HG02678 (cell line): ENCODE results near the gene GUCY2F.

ENCODE experiments used
- ATAC-seq: cut with Tn5 transposase; IDR thresholded peaks from one replicate; pipeline ENCODE4 v1.9.1; 2021; ENCODE audit warnings: mild to moderate bottlenecking, moderate library complexity; ENCODE audit not compliant: unreplicated experiment

The GUCY2F gene

DNA sequence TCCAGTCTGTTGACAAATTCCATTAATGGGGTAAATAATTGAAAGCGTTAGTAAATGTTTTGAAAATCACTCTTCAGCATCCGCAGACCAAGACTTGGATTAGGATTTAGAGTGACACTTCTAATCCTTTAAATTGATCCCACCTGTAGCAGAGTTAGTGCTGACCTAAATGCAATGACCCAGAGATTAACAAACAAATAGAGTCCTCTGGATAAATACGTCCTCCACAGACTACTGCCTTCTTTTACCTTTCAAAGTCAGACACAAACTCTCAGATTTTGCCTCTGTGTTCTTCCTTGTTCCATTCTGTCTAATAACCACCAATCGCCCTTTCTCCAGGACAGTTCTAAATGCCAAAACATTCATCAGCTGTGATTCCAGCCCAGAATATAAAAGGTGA, at the start of gene GUCY2F:
Gene GUCY2F (minus strand): TSS at position 101 of the 400 bp plus-strand sequence. CDS start 6,150 bp downstream, outside the sequence.
- ATAC-seq, result no peak

DNA sequence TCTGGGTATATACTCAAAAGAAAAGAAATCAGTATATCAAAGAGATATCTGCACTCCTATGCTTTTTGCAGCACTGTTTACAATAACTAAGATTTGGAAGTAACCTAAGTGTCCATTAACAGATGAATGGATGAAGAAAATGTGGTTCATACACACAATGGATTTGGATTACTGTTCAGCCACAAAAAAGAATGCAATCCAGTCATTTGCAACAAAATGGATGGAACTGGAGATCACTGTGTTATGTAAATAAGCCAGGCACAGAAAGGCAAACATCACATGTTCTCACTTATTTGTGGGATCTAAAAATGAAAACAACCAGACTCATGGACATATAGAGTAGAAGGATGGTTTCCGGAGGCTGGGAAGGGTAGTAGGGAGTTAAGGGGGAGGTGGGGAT, 37.1 kb upstream of the GUCY2F start:
- no peak for ATAC-seq

DNA sequence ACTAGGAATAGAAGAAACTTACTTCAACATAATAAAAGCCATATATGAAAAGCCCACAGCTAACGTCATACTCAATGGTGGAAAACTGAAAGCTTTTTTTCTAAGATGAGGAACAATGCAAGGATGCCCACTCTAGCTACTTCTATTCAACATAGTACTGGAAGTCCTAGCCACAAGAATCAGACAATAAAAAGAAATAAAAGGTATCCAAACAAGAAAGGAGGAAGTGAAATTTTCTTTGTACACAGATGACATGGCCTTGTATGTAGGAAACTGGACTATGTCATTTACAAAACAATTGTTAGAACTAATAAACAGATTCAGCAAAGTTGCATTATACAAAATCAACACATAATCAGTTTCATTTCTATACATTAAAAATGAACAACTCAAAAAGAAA, 29.2 kb upstream of the GUCY2F start:
- ATAC-seq, result no peak

DNA sequence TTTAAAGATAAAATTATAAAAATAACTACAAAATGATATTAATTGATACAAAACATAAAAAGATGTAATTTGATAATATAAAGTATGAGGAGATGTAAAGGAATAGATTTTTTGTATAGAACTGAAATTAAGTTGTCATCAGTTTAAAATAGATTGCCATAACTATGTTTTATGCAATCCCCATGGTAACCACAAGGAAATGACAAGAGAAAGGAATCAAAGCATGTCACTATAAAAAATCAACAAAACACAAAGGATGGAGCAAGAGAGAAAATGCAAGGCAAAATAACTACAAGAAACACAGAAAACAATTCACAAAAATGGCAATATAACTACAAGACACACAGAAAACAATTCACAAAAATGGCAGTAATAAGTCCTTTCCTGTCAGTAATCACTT, 27.0 kb upstream of the GUCY2F start:
- ATAC-seq, result no peak

DNA sequence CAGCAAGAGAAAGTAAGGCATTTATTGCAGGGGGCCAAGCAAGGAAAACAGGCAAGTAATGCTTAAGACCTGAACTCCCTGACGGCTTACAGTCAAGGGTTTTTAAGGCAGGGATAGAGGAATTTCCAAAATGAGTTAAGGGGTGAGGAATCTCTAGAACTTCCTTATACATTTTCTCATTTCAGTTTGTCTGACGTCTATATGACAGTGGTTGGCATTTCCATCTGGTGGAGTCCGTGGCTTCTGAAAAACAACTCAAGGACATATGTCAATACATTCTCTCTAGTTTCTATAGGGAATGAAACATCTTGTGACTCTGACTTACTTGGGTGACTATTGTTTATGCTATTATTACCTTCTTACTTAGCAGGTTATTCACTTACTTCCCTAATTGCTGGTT, 19.3 kb upstream of the GUCY2F start:
- no peak for ATAC-seq

DNA sequence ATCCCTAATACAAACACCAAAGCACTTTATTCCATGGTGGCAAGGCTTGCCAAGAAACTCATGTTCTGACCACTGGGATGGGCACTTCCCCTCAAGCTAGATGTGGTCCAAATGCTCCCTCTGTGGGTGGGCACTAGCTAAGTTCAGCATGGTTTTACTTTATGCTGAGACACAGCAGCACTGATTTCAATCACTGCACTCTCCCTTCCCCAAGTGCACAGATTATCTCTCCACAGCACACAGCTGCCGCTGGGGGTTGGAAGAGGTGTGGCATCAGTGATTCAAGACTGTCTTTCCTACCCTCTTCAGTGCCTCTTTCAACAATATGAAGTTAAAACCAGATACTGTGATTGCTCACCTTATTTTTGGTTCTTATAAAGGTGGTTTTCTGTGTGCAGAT, 16.5 kb upstream of the GUCY2F start:
- ATAC-seq, result no peak

DNA sequence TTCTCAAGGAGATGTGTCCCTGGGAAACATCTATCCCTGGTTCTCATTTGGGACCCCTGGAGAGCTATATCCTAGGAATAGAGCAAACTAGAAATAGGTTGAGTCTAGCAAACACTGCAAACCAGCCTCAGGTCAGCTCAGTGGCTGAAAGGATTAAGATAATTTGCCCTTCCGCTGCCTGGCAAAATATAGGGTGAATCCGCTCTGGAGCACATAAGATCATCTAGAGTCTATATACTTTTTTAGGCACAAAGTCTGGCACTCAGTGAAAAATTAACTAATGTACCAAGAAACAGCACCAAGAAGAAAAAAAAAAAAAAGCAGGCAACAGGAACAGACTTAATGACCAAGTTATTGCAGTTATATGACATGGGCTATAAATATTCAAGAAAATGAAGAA, 7.3 kb upstream of the GUCY2F start:
- ATAC-seq, result no peak

DNA sequence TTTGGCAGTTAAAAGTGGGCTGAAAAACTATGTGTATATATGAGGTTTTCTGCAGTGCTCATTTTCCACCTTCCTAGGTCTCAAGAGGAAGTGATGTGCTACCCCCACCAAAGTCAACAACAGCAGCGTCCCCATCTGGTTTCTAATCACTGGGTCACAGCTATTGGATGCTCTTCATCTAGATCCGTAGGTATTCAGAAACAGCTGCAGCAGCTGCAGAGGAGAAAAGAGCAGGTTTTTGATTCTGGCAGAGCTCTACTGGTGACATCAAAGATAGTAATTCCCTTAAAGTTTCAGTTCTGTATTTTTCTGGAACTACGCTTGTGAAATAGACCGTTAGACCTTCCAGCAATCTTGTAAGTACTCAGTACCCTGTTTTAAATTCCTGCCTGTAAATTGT, 5.8 kb upstream of the GUCY2F start:
- ATAC-seq, result no peak

DNA sequence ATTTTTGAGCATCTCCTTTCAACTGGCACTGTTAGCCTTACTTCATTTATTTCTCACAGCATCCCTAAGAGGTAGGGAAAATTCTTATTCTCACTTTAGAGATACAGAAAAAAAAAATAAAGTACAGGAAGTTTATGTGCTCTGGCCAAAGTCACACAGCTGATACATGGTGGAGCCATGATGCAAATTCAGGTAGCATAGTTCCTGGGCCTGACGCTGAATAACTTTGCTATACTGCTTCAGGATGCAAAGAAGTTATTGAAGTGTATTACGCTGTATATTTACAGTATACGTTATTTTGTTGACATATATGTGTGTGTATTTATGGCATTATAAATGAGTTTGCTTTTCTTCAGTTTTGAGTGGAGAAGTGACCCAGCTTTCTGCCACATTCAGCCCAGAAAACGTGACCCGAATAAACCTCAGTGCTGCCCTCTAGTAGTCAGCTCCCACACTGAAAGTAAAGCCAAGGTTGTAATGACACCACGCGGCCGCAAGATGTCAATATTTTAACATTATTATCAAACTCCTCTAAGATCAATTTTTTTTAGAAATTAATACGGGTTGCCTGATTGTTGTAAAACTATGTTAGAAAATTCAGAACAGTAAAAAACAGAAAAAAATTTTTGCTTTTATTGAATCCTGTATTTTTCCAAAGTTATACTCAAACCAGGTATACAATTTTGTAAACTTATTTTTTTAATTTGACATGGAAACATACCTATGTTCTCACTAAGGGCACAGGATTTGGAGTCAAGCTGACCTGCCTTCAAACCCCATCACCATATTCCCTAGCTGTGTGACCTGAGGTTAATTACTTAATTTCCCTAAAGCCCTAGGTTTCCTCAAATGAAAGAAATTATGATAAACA, 3.8 kb upstream of the GUCY2F start:
- peak; percentile 67 for ATAC-seq

DNA sequence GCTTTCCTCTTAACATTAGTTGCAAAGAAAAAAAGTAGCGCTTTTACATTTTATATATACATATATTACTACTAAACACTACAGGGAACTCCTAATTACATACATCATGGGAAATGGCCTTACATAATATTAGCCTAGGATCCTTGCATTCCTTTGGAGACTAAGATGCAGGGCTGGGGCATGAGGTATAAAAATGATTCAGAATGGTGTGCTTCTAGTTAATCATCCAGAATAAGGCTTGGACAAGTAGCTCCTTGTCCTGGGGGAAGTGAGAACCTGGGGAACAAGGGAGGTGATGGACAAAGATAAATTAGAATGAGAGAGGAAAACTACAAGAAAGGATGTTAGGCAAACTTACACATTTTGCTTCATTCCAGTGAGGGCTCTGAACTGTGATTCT, 3.0 kb upstream of the GUCY2F start:
- ATAC-seq, result no peak

DNA sequence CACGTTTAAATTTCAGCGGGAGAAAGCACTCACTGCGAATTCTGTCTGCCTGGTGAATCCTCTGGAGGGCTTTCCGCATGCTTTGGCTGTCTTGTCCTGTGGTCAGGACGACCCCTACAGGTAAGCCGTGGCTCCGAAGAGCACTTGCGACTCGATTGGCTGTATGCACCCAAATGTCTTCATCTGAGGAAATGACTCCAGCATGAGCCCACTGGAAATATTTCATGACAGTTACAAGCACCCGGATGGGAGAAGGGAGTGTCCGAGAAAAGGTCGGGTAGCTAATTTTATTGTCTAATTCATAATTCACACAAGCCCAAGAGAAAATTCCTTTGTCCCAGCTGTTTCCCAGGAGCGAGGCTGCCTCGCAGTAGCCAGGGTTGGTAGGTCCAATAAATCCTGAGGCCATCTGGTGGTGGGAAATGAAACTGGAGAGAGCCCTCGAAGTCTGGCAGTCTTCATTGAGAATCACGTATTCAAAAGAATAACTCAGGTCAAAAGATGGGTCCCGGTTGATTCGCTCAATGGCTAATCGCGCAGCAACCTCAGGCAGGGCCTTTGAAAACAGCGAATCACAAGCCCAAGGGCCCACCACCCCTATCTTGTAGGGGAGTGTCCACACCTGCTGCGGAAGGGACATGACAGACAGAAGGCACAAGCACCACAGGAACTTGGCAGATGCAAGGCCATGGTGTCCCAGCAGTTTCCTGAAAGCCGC, 6.6 kb downstream of the GUCY2F start:
- no peak for ATAC-seq

DNA sequence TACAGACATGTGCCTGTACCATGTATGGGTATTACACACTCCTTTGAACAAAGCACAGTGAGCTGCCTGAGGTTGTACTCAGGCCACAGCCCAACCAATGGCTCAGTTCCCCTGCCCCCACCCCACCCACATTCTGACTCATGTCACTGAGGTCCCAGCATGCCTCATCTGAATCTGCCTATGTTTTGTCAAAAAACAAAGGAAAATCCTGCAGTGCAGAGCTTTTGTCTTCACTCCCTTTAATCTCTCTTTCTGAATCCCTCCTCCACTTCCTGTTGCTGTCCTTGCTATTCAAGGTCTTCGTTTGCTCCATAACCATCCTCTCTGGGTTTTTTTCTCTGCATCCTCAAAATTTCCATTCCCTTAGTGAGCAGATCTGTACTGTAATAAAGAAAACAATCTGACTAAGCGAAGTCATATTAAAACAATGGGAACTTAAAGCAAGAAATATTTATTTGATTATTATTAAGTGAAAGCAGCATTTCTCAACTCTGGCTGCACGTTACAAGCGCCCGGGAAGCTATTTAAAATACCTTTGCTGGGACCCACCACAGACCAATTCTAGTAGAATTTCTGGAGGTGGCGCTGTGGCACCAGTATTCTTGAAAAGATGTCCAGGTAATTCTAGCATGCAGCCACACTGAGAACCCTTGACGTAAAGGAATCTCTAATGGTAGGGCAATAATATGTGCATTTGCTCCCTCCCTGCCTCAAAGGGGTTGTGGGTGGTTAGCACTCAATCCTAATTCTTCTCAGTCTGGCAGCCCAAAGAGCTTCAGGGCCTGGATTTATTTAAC, 8.7 kb downstream of the GUCY2F start:
- no peak for ATAC-seq

DNA sequence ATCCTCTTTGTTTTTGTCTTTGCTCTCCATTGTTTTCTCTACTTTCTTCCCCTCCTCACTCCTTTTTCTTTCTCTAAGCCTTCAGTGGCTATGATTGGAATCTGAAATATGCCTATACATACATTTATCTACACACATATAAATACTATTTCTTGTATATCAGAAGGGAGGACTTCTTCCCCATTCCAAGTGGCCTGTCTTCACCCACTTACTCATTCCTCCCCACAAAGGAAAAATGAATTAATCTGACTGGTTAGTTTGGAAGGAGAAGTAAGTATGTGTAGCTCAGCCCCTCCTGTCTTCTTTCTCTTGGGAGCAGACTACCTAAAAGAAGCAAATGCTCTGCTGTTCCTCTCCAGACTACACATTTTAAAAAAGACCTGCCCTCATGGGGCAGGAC, 17.7 kb downstream of the GUCY2F start:
- no peak for ATAC-seq

DNA sequence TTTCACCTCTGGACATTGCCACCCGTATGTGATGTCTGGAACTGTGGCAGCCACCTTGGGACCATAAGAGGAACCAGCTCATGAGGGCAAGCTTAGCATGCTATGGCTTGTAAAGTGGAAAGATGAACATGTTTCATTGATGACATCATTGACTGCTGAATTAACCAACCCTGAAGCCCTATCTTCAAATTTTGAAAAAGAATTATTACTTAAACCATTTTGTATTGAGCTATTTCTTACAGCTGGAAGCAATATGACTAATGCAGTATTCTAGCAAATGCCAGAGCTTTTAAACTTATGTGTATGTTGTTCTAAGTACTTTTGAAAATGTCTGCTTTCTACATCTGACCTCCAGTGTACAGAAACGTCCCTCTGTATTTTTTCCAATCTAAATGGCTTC, 18.1 kb downstream of the GUCY2F start:
- no peak for ATAC-seq

DNA sequence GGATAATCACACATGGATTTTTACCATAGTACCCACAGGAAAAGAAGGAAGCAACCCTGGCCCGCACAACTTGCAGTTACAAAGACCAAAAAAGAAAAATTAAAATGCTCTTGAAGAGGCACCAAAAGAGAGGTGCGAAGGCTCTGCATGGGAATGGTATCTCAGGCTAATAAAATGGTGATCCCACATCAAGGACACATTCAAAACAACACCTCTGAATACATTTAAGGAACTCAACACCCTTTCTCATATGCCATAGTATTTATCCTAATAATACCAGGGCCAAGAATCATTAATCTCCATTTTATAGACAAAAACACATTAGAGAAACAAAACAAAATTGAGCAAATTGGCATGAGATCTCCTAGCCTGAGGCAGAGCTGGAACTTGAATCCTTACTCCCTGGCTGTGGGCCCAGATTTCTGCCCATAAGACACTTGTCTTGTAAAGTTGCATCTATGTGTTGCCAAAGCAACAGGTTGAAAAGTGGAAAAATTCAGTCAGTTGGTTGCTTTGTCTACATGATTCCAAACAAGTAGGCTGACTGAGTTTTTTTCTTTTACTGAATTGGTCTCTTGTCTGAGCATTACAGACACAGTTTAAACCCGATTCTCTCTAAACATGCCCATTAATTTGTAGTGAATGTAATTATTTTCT, 33.5 kb downstream of the GUCY2F start:
- no peak for ATAC-seq

DNA sequence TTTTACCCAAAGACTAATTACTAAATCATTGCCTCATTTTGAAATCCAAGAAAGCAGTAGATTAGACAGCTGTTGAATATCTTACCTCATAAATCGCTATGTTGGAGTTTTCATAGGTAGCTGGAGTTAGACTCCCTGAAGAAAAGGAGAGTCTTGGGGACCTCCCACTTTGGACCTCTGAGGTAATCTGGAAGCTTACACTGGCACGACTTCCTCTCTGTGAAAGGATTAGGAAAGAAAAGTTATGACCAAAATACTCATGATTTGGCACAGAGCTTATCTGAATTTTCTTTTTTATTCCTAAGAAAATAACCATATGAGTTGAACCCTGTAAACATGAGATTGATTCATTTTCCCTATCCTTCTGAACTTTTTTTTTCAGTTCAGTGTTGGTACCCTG, 40.6 kb downstream of the GUCY2F start:
- no peak for ATAC-seq

DNA sequence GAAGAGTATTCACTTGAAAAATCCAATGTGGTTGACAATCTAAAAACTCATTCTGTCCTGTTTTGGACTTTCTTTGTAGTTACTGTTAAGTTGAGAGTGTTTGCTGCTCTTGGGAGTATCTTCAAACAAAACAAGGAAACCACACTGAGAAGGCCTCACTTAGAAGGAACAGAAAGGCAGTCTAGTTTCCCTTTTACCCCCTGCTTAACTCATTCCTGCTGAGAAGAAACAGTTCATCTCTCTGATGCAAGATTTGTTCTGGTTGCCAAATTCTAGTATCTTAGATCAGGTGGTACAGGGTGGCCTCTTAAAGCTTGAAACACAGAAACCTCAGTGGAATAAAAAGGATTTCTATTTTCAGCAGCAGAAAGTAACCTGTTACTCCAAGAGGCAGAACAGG, 41.4 kb downstream of the GUCY2F start:
- peak; percentile 91 for ATAC-seq

DNA sequence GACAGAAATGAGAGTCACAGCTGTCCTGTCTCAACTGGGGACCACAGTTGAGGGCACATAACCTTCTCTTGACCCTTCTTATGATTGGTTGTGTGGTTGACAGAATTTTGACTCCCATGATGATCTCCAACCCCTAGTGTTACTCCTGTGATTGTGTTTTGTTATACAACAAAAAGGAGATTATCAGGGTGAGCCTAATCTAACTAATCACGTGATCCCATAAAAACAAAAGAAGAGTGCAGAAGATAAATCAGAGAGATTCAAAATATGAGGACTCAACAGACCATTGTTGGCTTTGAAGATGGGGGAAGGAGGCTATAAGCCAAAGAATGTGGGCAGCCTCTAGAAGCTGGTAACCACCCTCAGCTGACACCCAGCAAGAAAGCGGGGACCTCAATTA, 72.7 kb downstream of the GUCY2F start:
- no peak for ATAC-seq

DNA sequence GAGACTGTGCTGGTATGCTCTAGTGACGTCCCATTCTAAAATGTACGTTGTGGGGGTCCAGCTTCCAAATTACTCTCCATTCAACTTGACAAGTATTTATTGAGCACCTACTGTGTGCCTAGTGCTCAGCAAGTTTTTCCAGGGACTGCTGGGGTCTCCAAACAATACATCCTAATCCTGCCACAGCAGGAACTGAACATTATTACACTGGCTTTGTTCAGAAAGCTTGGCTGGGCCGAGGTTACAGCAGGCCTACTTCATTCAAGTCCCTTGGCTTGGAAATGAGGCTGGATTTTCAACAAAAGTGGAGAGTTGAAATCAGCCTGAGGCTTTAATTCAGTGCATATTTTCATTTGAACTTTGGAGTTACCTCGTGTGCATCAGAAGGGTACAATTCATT, 78.0 kb downstream of the GUCY2F start:
- no peak for ATAC-seq

DNA sequence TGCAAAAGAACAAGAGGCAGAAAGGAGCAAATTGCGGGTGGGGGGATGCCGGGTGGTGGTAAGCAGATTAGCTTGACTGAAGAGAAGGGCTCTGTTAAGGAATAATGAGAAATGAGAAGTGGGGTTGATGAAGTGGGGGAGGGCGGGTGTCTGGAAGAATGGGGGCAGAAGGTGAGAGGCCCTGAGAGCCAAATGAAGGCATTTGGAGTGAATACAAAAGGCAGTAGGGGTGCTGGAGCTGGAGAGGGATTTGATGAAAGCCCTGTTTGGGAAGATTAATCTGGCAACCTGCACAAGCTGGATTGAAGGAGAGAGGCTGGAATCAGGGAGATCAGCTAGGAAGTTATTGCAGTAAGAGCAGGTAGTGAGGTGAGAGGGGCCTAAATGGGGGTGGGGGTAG, 82.1 kb downstream of the GUCY2F start:
- ATAC-seq, result no peak

DNA sequence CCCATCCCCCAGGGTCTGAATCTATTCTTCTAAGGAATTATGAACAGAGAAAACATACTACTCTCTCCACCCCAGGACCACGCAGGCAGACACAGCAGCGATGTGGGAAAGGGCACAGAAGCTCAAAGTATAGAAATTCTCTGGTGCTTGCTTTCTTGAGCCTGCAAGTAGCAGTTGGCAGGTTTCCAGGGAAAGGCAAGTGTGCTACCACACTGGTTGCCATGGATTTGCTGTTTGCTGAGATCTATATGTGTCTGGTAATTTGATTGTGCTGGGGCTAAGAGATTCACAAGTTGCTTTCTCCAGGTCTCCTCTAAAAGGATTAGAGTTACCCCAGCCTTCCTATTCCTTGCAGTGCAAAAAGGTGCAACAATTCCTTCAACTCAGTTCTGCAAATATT, 83.1 kb downstream of the GUCY2F start:
- ATAC-seq, result no peak
